B cell (primary cell): ENCODE results near the gene FBLL1. TPM values are rescaled to one million over a fixed set of nuclear protein-coding genes. Genes with fewer than 3 reads are reported as not detected.

Source experiments
- ATAC-seq: fragments of 200-7000 bp; cut with Tn5 transposase; one replicate; pipeline ENCODE4 v1.10.0; 2021; ENCODE audit warnings: low read depth, mild to moderate bottlenecking, moderate number of reproducible peaks, moderate library complexity
- CTCF ChIA-PET: fragments of 350-600 bp; sonication (Branson Sonifier 250); formaldehyde crosslinking; loops from one replicate; lab custom pipeline; 2021; ENCODE audit warnings: antibody characterized with exemption, inconsistent platforms; lab: Charles Lee
- POLR2A ChIA-PET: fragments of 350-600 bp; sonication (Branson Sonifier 250); formaldehyde crosslinking; loops from one replicate; lab custom pipeline; 2021; ENCODE audit warnings: antibody characterized with exemption; lab: Charles Lee
- DNase-seq: peaks from one replicate; pipeline ENCODE4 v3.0.0; 2013
- H2AFZ ChIP-seq: 2 replicates; pipeline ENCODE4 v1.6.1; 2012; ENCODE audit warnings: mild to moderate bottlenecking, low read depth, low read length; ENCODE audit not compliant: insufficient read depth, poor library complexity, severe bottlenecking
- H3K27ac ChIP-seq, 2 donors: 1 replicate in 1 of 2; 2 replicates in 1 of 2; pipeline ENCODE4 v1.5.1; 2012 to 2013; ENCODE audit warnings: low read length in 2 of 2, mild to moderate bottlenecking in 2 of 2, moderate library complexity in 1 of 2
- H3K27me3 ChIP-seq, 4 experiments: fragments of 200-600 bp in 1 of 4; sonication (generic) in 1 of 4; replicated peaks in 1 of 4; 1 replicate in 2 of 4; 2 replicates in 2 of 4; pipeline versions ENCODE4 v1.6.1 to v1.7.0; 2013 to 2016; ENCODE audit warnings: low read length in 3 of 4, mild to moderate bottlenecking in 2 of 4, mixed read lengths in 1 of 4, moderate library complexity in 1 of 4; ENCODE audit not compliant: insufficient read depth in 4 of 4, control insufficient read depth in 3 of 4; ENCODE audit errors: control extremely low read depth in 1 of 4
- H3K36me3 ChIP-seq, 2 experiments: replicated peaks in 1 of 2; 1 replicate in 1 of 2; 2 replicates in 1 of 2; pipeline versions ENCODE4 v1.6.1 to v1.7.1; 2013; ENCODE audit warnings: low read length in 1 of 2; ENCODE audit not compliant: insufficient read depth in 2 of 2, control insufficient read depth in 1 of 2; ENCODE audit errors: control extremely low read depth in 1 of 2, extremely low read depth in 1 of 2
- H3K4me1 ChIP-seq, 2 donors: fragments of 200-600 bp in 1 of 2; sonication (generic) in 1 of 2; 1 replicate in 1 of 2; 2 replicates in 1 of 2; pipeline versions ENCODE4 v1.5.1 to v1.6.1; 2013 to 2017; ENCODE audit warnings: low read length in 2 of 2; ENCODE audit not compliant: control insufficient read depth in 2 of 2, insufficient read depth in 2 of 2
- H3K4me2 ChIP-seq: replicated peaks from 2 replicates; pipeline ENCODE3; 2012; ENCODE audit warnings: mild to moderate bottlenecking, low read depth, low read length; ENCODE audit not compliant: poor library complexity, severe bottlenecking
- H3K4me3 ChIP-seq, 5 experiments: fragments of 200-600 bp in 1 of 5; sonication (generic) in 1 of 5; 1 replicate in 3 of 5; 2 replicates in 2 of 5; pipeline versions ENCODE4 v1.5.1 to v1.7.0; 2011 to 2016; ENCODE audit warnings: low read length in 4 of 5, mild to moderate bottlenecking in 4 of 5, low read depth in 2 of 5, control low read depth in 1 of 5, moderate library complexity in 1 of 5; ENCODE audit not compliant: insufficient read depth in 1 of 5; ENCODE audit errors: control extremely low read depth in 1 of 5, extremely low read depth in 1 of 5
- H3K79me2 ChIP-seq: fragments of 200-600 bp; sonication (generic); one replicate; pipeline ENCODE4 v1.6.0; 2016; ENCODE audit warnings: low read length; ENCODE audit not compliant: control insufficient read depth, insufficient read depth
- H3K9ac ChIP-seq: fragments of 200-600 bp; sonication (generic); 2 replicates; pipeline ENCODE4 v1.6.1; 2017; ENCODE audit warnings: mild to moderate bottlenecking, low read length, moderate library complexity
- H3K9me3 ChIP-seq, 3 donors: one replicate each; pipeline versions ENCODE4 v1.6.1 to v1.7.1; 2013; ENCODE audit warnings: low read length in 2 of 3; ENCODE audit not compliant: control insufficient read depth in 2 of 3, insufficient read depth in 1 of 3; ENCODE audit errors: control extremely low read depth in 1 of 3
- H4K20me1 ChIP-seq: 2 replicates; pipeline ENCODE4 v1.6.0; 2012; ENCODE audit warnings: mild to moderate bottlenecking, low read length; ENCODE audit not compliant: insufficient read depth, control insufficient read depth, poor library complexity, severe bottlenecking
- H3K27ac Mint-ChIP-seq: one replicate; pipeline ENCODE4 v1.8.0; 2021; ENCODE audit warnings: mixed read lengths
- H3K27me3 Mint-ChIP-seq: one replicate; pipeline ENCODE4 v1.8.0; 2021; ENCODE audit warnings: mixed read lengths
- H3K4me1 Mint-ChIP-seq: one replicate; pipeline ENCODE4 v1.8.0; 2021; ENCODE audit warnings: mixed read lengths
- H3K4me3 Mint-ChIP-seq: one replicate; pipeline ENCODE4 v1.8.0; 2021; ENCODE audit warnings: mixed read lengths
- H3K9me3 Mint-ChIP-seq: one replicate; pipeline ENCODE4 v1.8.0; 2022; ENCODE audit warnings: mixed read lengths; ENCODE audit not compliant: insufficient read depth
- CTCF ChIP-seq: fragments of 200-600 bp; IDR thresholded peaks from one replicate; pipeline ENCODE4 v1.8.0; 2022; ENCODE audit warnings: antibody characterized with exemption, mild to moderate bottlenecking
- EZH2 ChIP-seq: IDR thresholded peaks from 2 replicates; pipeline ENCODE4 v1.6.1; 2012; ENCODE audit warnings: borderline replicate concordance, low read depth, mild to moderate bottlenecking, moderate library complexity, low read length; ENCODE audit not compliant: insufficient read depth, poor library complexity, severe bottlenecking
- WGBS: methylation state at CpG from one replicate; pipeline ENCODE4 v1.1.5; 2013; ENCODE audit warnings: missing lambda C conversion rate; ENCODE audit not compliant: insufficient coverage; 5-methylcytosine and 5-hydroxymethylcytosine counted together
- intact Hi-C: fragments of 100-400 bp; cut with micrococcal nuclease; formaldehyde crosslinking; loops from one replicate; pipeline ENCODE4 v1.10.0; 2022
- polyA plus RNA-seq: library from polyadenylated mRNA; depleted of rRNA; stranded (reverse); fragments of >200 nt; gene quantifications from 2 replicates; pipeline ENCODE4 v1.2.3, GENCODE V29; 2012
- total RNA-seq, 2 donors: library from RNA; stranded (reverse); fragments of 120-200 nt in 1 of 2; gene quantifications; 1 replicate in 1 of 2; 2 replicates in 1 of 2; pipeline versions ENCODE4 v1.2.3 to v1.2.4, GENCODE V29; 2013 to 2022

FBLL1 gene
- total and polyA plus RNA-seq, 2 donors (not counting 1 experiment from before 2014, with no cell fraction given): not detected

DNA sequence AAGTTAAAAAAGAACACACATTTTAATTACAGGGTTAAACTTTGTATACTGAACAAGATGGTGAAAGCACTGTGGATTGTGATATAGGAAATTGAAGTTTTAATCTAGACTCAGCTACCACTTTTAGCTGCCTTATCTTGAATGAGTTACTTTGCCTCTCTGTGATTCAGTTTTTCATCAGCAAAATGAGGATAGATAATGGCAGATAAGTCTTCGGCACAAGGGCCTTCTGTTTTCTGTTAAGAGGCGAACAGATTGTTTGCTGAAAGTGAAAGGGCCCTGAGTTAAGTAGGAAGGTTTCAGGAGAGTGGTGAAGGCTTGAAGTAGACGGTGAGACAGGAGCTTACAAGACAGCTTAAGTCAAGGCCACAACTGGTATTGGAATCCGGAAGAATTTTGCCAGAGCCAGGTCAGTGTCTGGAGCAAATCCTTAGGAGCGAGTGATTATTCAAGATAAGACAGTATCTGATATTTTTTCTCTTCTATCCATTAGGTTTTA lies 35.0 kb upstream of the FBLL1 start:
- POLR2A ChIA-PET: no interaction called here
- CTCF ChIA-PET: no interaction called here
- 100% methylated on average over 3 of the region's 5 CpGs for WGBS
- H2AFZ ChIP-seq: no peak overlapping the region
- no peak overlapping the region for H3K4me2 ChIP-seq
- intact Hi-C loops: no loop called here
- no peak overlapping the region for H3K27ac Mint-ChIP-seq
- H4K20me1 ChIP-seq: peaks cover 6% of the 10 kb centered on the region
- peaks cover 1% of the 10 kb centered on the region for H3K4me1 Mint-ChIP-seq
- H3K36me3 ChIP-seq: peaks cover 23 to 79% of the 10 kb centered on the region in 2 experiments
- no peak for DNase-seq
- H3K27me3 Mint-ChIP-seq: no peaks in the 10 kb centered on the region
- ATAC-seq: no peak
- H3K9me3 ChIP-seq: no peaks in the 10 kb centered on the region
- H3K27me3 ChIP-seq: no peaks in the 10 kb centered on the region
- no peaks in the 10 kb centered on the region for H3K9me3 Mint-ChIP-seq
- TF ChIP-seq EZH2: no peak
- TF ChIP-seq CTCF: no peak
- H3K4me1 ChIP-seq: no peaks in the 10 kb centered on the region
- no peak overlapping the region for H3K4me3 Mint-ChIP-seq
- H3K27ac ChIP-seq: no peak overlapping the region
- no peak overlapping the region for H3K9ac ChIP-seq
- H3K4me3 ChIP-seq: no peak overlapping the region
- peaks cover 3% of the 10 kb centered on the region for H3K79me2 ChIP-seq

DNA sequence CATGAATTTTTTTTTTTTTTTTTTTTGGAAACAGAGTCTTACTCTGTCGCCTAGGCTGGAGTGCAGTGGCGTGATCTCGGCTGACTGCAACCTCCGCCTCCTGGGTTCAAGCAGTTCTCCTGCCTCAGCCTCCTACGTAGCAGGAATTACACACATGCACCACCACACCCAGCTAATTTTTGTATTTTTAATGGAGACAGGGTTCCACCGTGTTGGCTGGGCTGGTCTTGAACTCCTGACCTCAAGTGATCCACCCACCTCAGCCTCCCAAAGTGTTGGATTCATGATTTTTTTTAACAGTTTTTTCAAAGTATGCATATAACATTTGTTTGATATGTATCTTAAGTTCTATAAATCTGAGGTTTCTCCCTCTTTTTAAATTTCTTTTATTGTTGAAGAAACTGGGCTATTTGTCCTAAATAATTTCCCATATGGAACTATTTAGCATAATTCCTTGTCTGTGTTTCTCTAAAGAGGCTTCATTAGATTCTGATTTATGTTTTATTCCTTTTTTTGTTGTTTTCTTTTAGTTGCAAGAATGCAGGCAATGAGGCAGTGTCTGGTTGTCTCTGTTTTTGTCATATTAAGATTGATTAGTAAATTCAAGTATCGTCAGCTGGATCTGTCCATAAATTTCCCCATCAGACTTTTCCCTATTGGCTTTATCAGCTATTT lies 26.4 kb upstream of the FBLL1 start:
- H3K4me1 ChIP-seq: no peaks in the 10 kb centered on the region
- no peaks in the 10 kb centered on the region for H3K27me3 ChIP-seq
- H3K4me3 ChIP-seq: no peak overlapping the region
- H3K9ac ChIP-seq: no peak overlapping the region
- peaks cover 4 to 66% of the 10 kb centered on the region in 2 experiments for H3K36me3 ChIP-seq
- no peak overlapping the region for H3K27ac ChIP-seq
- Mint-ChIP-seq H3K4me1 (no peaks in the 10 kb centered on the region), H3K9me3 (no peaks in the 10 kb centered on the region), H3K27me3 (no peaks in the 10 kb centered on the region), H3K27ac (no peak overlapping the region), H3K4me3 (no peak overlapping the region)
- no peak overlapping the region for H3K4me2 ChIP-seq
- no peak for DNase-seq
- ChIA-PET CTCF (interaction anchor here (0.9 kb wide), 1 partner anchor 15 kb away, joined by 4 read pairs; no protein-coding TSS in a partner anchor), POLR2A (no interaction called here)
- H2AFZ ChIP-seq: no peak overlapping the region
- no CpG with 5 or more reads among the region's 7 CpGs for WGBS
- H4K20me1 ChIP-seq: no peaks in the 10 kb centered on the region
- TF ChIP-seq CTCF (no peak), EZH2 (no peak)
- intact Hi-C loops: no loop called here
- ATAC-seq: no peak
- no peaks in the 10 kb centered on the region for H3K79me2 ChIP-seq
- H3K9me3 ChIP-seq: no peaks in the 10 kb centered on the region
